Left hindlimb (tissue), 1 donor: ENCODE measurements around the gene RFX7.
A peak's percentile ranks its signal among the peaks of the same experiment; 100 is the strongest.
"Not testable (repeated sequence)": the region's sequence is repeated elsewhere in the genome, so short reads cannot be mapped to it uniquely, and the experiment has no call there.

Experiments
- DNase-seq: peaks from one replicate; pipeline ENCODE4 v3.0.0-alpha.2; 2018

RFX7 gene

GRCh38 chr15:56243163-56244037, at the start of gene RFX7:
RFX7 (minus strand) TSS chr15:56243879; CDS start chr15:56243285, 594 bp downstream.
- peak; percentile 82 for DNase-seq

DNA sequence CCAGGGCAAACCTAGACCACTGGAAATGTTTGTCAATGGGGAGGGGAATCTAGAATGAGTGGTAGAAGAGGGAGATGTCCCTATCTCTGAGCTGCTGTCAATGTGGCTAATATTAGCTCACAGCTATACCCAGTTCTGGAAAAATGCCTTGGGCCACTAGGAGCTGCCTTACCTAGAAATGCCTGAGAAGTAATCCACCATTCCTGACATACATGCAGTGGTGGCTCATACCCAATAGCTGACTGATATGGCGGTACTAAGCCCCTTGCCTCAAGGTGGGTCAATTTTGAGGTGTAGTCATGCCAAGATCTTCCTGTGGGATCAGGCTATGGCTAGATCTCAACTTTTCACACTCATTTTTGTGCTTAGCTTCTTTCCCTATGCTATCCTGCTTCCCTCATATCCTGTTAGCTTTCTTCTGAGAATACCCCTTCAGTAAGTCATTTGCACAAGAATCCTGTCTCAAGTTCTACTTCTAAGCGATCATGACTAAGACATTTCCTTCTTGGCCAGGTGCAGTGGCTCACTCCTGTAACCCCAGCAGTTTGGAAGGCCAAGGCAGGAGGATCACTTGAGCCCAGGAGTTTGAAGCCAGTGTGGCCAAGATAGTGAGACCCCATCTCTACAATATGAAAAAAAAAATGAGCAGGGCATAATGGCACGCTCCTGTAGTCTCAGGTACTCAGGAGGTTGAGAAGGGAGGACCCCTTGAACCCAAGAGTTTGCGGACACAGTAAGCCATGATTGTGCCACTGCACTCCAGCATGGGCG, 49.1 kb upstream of the RFX7 start:
- no peak for DNase-seq

- DNase-seq, result no peak
These were observed 48.1 kb upstream of the RFX7 start for GRCh38 chr15:56291741-56292140.

DNA sequence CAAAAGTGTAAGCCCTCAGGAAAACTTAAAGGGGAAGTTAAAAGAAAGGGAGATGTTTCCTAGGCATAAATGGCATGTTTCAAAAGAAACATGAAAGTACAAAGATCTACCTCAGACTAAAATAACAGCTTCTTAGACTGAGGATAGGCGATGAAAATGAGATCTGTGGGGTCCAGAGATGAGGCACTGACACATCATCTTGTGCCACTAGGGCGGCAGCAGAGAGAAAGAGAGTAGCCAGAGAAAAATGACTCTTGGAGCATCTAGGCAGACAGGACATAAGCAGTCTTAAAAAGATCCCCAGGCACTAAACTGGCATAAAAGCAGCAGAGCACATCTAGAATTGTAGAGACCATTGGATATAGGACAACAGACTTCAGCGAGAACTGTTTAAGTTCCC, 42.5 kb upstream of the RFX7 start:
- no peak for DNase-seq

GRCh38 chr15:56281145-56281544, 37.5 kb upstream of the RFX7 start:
- DNase-seq, result no peak

- no peak for DNase-seq
These were observed 30.0 kb upstream of the RFX7 start for GRCh38 chr15:56273724-56274123.

DNA sequence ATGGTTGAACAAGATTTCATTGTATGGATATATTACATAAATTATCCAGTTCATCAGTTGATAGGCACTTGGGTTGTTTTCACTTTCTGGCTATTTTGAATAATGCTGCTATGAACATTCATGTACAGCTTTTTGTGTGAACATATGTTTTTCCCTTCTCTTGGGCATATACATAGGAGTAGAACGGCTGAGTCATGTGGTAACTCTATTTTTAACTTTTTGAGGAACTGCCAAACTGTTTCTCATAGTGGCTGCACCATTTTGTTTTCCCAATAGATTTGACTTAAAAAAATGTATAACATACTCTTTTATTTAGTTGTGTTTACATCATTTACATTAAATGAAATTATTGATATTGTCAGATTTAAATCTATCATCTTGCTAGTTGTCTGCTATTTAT, 28.8 kb upstream of the RFX7 start:
- no peak for DNase-seq

GRCh38 chr15:56266465-56266864, 22.8 kb upstream of the RFX7 start:
- not testable (repeated sequence) for DNase-seq

DNA sequence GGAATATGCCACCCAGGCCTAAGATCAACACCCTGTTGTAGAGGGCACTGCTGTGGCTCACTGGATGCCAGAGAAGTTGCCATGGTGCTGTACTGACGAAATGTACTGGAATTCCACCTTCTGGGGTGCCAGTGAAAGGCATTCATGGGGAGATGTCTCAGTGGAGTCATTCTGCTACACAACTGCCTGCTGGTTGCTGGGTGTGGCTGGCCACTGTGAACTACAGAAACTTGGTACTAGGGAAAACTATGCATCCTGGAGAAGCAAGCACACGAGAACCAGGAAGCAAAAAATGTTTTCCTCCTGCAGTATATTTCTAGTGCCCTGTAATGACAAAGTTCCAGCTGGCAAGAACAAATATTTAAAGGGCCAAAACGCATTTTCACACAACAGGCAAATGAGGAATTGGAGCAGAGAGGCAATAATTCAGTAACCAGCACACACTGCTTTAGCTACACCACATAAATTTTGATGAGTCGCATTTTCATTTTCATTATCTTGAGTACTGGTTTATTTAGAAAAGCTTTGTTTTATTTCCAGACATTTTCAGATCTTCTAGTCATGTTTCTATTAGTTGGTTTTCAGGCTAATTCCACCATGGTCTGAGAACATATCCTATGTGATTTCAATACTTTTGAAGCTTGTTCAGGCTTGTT, 18.3 kb upstream of the RFX7 start:
- no peak for DNase-seq

GRCh38 chr15:56257306-56257705, 13.6 kb upstream of the RFX7 start:
- DNase-seq, result not testable (repeated sequence)

- DNase-seq, result no peak
These were observed 10.6 kb upstream of the RFX7 start for GRCh38 chr15:56254265-56254664.

DNA sequence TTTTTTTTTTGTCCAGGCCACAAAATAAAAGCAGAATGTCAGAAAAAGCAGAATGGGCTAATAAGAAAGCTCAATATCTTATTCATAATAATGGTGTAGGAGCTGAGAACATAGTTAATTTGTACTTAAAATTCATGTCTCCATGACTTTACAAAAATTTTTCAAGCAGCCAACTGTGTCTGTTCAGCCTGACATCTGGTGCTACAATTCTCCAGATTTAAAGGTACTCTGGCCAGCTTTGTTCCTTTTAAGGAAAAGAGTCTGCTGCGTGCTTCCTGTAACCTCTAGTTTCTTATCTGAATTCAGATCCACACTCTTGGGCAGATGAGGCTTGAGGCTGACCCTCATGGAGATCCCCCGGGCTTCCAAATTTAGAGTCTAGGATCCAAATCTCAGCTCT, 8.7 kb upstream of the RFX7 start:
- DNase-seq, result no peak

DNA sequence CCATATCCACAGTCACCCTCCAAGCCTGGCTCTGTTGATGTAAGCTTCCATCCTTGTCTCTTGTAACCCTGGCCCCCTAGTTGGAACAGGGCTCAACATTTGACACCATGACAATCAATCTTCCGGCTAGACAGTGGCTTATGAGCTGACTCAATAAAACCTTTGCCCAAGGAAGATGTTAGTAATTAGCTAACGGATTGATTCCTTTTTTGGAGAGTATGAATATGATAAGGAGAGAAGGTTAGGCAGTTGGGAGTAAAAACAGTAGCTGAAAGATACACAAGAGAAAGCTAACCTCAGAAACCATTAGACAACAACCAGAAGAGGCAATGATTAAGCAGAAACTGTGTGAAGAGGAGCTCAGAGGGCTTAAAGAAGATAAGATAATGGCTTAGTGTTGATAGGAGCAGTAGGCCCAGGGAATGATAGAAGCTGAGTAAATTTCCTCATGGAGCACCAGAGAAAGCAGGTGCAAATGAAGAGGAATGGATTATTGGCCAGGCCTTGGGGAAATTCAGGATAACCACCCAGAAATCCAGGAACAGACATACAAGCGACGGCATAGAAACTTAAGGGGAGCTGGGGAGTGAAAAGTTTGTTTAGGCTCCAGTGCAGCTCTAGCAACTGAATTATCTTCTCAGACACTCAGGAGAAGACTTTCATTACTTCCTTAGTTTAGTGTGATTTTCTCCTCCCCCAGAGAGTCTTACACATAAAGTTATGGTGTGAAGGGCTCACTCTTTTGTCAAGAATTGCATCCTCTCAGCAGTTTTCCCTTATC, 7.8 kb upstream of the RFX7 start:
- no peak for DNase-seq

- DNase-seq, result no peak
These were observed 6.9 kb upstream of the RFX7 start for GRCh38 chr15:56250626-56251025.

DNA sequence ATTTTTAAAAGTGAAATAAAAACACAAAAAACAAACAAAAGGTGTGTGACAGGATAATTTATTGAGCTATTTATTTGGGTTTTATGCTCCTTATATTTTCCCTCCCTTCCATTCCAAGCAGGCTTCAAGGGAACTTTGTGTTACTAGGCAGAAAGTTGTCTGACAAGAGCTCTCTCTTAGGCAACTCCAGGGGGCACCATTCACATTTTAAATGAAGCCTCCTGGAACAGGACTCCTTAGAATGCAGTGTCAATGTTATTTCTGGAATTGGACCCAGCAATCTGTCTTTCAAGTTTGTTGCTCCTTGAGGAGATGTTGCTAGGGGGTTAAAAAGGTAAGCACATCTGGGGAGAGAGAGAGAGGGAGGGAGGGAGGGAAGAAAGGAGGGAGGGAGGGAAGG, 5.4 kb upstream of the RFX7 start:
- DNase-seq, result no peak

GRCh38 chr15:56248311-56248992, 4.8 kb upstream of the RFX7 start:
- DNase-seq, result no peak

GRCh38 chr15:56247266-56247665, 3.6 kb upstream of the RFX7 start:
- no peak for DNase-seq

DNA sequence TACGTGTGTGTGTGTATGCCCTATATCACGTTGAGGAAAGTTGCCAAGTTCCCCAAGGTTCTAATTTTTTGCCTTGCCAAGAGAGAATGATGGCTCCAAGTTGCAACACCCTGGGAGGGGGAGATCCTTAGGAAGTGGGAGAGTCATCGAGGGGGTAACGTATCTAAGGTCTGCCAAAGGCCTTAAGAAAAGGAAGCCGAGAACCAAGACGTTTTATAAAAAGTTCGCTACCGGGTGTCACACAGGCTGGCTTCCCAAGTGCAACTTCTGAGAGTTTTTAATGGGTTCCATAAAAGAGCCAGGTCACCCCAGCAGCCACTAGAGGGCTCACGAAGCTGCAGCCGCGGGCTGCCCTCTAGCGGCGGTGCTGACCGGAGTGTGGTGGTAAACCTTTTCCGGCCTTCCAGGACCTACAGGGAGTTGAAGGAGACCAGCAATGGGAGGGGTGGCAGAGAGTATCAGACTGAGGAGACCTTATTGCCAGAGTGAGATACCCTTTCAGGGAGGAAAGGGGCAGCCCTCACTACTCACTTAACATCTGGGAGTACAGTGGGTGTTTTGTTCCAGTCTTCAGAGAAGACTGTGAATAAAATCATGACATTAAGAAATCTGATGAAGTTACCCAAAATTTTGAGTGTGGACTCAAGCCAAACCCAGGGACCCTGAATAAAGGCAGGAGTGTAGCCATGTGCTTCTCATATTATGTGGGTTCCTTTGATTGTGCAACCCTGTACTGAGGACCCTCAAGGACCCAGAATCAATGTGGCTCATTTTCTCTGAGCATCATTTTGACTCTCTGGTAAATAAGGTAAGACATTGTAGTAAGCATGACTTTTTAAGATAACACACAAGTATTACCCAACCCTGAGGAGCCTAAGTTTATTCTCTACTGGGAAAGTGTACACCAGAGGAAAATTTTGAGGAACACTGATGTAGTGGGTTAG, 2.5 kb upstream of the RFX7 start:
- peak; percentile 82 for DNase-seq

DNA sequence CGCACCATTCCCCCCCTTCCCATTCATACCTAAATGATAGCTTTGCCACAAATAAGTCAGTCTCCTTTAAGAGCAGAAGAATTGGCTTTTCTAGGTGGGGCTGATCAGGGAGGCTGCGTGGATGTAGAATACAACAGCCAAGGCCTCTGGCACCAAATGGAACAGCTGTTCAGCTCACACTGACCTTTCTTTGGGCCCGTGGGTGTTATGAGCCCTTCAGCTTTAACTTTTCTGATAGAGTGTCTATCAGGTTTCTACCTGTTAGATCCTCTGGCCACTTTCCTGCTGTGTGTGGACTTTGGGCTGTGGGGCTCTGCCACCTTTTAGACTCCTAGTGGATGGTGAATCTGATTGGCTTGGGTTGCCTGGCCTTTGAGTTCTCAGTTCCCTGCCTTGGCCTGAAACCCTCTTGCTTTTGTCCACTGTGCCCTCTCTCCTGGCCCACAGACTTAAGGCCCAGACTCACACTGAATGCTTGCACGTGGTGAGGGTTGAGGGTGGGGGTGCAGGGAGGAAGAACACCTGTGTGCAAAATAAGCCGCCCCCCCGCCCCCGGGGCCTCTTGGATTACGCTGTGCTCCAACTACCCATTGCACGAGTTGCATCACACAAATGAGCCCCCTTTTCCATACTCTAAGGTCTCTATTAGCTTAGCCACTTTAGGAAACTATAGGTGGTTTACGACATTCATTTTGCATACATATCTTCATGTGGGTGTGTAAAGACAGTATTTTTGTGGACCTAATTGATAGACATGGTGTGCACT, 1.3 kb upstream of the RFX7 start:
- peak; percentile 27 for DNase-seq
